Measurements from ENCODE around the gene ABCC5. TPM values are rescaled to one million over a fixed set of nuclear protein-coding genes. Genes with fewer than 3 reads are reported as not detected.

The ABCC5 gene
- polyA plus RNA-seq, 1 donor from 2014 or later, result 5.6 TPM

DNA sequence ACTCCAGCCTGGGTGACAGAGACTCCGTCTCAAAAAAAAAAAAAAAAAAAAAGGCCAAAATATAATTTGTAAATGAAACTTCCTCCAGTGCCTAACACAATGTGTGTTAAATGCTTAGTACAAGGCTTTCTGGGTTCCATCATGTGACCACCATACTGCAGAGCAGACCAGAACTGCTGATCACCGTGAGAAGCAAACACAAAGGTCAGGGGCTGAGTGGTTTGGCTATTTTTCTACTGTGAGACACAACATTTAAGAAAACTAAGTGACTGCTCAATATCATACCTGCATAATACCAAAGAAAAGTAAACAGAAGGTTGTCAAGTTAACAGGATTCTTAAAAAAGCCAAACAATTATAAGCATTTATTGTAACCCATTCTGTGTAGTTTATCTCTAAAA is 13.2 kb downstream of the ABCC5 start:
- no peak overlapping the region for H3K4me3 Mint-ChIP-seq
- H3K4me1 Mint-ChIP-seq, result peaks cover 20 to 26% (median 21%) of the 10 kb centered on the region in 3 donors
- H3K36me3 Mint-ChIP-seq, result no peaks in the 10 kb centered on the region
- no peaks in the 10 kb centered on the region for H3K9me3 Mint-ChIP-seq
- no peak overlapping the region for H3K27ac Mint-ChIP-seq
- no peaks in the 10 kb centered on the region for H3K27me3 Mint-ChIP-seq

DNA sequence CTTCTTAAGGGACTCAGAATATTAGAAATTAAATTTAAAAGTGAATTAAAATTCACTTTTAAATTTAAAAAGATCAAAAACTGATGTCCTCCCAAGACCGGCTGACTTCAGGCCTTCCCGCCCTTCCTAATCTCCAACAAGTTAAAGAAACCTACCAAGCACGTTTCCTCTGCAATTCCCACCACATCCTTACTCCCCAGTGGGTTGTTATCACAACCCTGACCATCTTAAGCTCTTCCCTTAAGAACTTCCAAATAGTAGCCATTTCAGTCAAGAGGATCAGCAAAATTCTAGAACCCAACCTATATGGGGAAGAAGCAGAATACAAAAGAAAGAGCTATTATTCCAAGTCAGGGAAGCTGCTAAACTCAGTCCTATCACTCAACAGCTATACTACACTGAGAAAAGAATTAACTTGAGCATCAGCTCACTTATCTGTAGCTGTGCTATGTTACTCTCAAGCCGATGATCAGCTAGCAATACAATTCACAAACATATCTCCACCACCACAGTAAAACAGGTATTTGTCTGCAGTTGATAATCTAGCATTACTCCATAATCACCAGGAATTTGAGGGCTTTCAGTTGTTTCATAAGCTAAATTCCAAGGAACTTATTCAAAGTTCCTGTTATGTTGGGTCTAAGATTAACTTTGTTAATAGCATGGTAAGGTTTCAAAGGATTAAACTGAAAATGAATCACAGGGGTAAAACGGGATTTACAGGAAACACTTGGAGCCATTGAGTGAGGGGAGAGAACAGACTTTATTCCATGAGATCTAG is 14.3 kb downstream of the ABCC5 start:
- H3K27me3 Mint-ChIP-seq, result no peaks in the 10 kb centered on the region
- H3K9me3 Mint-ChIP-seq, result no peaks in the 10 kb centered on the region
- H3K4me1 Mint-ChIP-seq, result peaks cover 20 to 25% (median 21%) of the 10 kb centered on the region in 3 donors
- H3K27ac Mint-ChIP-seq, result peak overlapping the region in 1 of 3 donors; percentile 54
- no peaks in the 10 kb centered on the region for H3K36me3 Mint-ChIP-seq
- no peak overlapping the region for H3K4me3 Mint-ChIP-seq

DNA sequence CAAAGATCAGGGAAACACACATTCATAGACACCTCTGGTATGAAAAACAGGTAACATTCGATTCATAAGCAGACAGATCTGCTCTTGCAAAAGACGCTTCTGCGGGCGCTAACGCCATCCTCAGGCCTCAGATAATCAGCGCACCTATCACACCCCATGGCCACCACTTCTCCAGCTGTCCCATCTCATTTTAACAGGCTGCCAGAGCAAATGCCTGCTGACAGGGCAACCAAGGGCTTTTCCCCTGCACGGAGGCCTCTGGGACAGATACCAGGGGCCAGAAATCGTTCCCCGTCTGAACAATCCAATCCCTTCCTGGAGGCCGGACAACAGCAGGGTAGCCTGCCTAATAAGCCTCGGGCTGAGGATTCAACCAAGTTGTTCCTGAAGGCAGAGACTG is 15.2 kb downstream of the ABCC5 start:
- Mint-ChIP-seq H3K27ac (no peak overlapping the region), H3K36me3 (no peaks in the 10 kb centered on the region), H3K4me1 (peaks cover 13 to 17% (median 14%) of the 10 kb centered on the region in 3 donors), H3K27me3 (no peaks in the 10 kb centered on the region), H3K9me3 (no peaks in the 10 kb centered on the region), H3K4me3 (no peak overlapping the region)

DNA sequence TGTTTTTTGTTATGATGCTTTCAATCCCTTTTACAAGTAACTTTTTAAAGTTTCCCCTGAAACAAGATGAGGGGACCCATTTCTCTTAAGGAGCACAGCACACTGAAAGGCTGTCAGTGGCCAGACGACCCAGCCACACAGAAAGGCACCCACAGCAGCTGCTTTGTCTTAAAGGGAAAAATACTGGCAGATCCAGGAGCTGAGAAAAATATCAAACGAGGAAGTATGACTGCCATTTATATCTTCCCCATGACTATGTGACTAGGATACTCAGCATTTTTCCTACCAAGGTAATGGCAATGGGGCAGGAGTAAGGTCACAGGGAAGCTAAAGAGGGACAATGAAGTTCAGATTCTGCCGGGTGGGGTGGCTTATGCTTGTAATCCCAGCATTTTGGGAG is 15.9 kb downstream of the ABCC5 start:
- Mint-ChIP-seq H3K27ac (no peak overlapping the region), H3K27me3 (no peaks in the 10 kb centered on the region), H3K9me3 (no peaks in the 10 kb centered on the region), H3K4me1 (peaks cover 10% of the 10 kb centered on the region in 3 donors), H3K4me3 (no peak overlapping the region), H3K36me3 (no peaks in the 10 kb centered on the region)

DNA sequence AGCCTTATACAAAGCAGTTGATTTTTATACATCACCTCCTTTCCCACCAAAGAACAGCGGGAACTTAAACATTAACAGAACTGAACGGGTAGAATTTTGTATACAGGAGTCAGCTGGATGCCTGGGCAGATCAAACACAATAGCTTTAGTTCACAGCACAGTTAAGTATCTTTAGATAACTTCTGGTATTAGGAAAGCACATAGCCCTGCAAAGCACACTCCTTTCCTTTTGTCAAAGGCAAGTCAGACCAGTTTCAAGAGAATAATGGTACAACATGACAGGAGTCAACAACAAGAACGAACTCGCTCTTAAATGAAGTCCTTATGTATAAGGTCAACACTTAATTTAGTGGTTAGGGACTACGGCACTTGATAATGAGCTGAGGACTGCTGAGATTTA is 26.3 kb downstream of the ABCC5 start:
- Mint-ChIP-seq H3K27me3 (no peaks in the 10 kb centered on the region), H3K9me3 (no peaks in the 10 kb centered on the region), H3K4me3 (no peak overlapping the region), H3K36me3 (peaks cover 6% of the 10 kb centered on the region), H3K4me1 (no peaks in the 10 kb centered on the region), H3K27ac (no peak overlapping the region)

DNA sequence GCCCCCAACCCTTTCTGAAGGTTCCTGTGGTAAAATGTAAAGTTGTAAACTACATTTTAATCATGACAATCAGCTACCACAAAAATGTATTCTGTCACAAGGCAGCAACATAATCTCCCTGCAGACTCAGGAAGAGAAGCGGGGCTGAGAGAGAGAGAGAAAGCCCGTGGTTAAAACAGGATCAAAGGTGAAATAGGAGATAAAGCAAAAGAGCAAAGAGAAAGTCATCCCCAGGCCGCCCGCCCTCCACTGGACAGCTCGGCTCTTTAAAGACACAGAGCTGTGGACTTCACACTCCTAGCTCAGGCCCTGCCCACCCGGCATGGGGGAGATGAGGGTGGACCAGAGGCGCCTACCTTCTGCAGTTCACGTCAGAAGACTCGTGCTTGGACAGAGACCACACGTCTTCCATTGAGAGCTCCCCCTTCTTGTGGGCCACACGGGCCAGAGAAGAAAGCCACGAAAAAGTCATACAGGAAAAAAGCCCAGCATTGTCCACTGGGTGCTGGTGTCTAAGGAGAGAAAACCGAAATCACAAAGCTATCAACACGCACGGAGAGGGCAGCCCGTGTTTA is 29.4 kb downstream of the ABCC5 start:
- Mint-ChIP-seq H3K4me3 (no peak overlapping the region), H3K36me3 (peaks cover 12% of the 10 kb centered on the region), H3K27ac (no peak overlapping the region), H3K27me3 (no peaks in the 10 kb centered on the region), H3K4me1 (no peaks in the 10 kb centered on the region), H3K9me3 (no peaks in the 10 kb centered on the region)

DNA sequence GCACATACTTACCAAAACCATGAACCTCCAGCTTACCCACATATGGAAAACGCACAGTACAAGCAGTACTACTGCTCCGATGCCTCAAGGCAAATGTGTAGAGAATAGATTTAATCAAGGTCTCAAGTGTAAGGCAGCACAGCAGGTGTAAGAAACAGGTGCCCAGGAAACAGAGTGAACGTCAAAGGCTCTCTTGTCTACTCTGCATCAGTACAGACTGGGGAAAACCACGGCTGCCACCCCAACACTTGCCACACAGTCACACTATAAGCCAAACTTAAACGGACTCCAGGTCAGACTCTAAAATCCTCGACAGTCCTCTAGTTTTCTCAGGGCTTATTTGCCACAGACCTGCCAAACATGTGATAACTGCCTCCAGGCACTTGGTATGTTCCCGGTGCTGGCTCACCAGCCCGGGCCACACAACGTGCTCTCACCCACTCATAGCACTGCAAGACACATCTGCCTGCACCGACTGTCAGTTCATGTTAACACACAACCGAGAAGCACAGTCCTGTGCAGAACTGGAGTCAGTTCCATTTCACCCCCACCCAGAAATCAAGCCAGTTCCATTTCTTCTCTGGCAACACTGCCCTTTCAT is 30.6 kb downstream of the ABCC5 start:
- Mint-ChIP-seq H3K27ac (no peak overlapping the region), H3K9me3 (no peaks in the 10 kb centered on the region), H3K27me3 (no peaks in the 10 kb centered on the region), H3K4me1 (no peaks in the 10 kb centered on the region), H3K36me3 (peaks cover 17% of the 10 kb centered on the region), H3K4me3 (no peak overlapping the region)

DNA sequence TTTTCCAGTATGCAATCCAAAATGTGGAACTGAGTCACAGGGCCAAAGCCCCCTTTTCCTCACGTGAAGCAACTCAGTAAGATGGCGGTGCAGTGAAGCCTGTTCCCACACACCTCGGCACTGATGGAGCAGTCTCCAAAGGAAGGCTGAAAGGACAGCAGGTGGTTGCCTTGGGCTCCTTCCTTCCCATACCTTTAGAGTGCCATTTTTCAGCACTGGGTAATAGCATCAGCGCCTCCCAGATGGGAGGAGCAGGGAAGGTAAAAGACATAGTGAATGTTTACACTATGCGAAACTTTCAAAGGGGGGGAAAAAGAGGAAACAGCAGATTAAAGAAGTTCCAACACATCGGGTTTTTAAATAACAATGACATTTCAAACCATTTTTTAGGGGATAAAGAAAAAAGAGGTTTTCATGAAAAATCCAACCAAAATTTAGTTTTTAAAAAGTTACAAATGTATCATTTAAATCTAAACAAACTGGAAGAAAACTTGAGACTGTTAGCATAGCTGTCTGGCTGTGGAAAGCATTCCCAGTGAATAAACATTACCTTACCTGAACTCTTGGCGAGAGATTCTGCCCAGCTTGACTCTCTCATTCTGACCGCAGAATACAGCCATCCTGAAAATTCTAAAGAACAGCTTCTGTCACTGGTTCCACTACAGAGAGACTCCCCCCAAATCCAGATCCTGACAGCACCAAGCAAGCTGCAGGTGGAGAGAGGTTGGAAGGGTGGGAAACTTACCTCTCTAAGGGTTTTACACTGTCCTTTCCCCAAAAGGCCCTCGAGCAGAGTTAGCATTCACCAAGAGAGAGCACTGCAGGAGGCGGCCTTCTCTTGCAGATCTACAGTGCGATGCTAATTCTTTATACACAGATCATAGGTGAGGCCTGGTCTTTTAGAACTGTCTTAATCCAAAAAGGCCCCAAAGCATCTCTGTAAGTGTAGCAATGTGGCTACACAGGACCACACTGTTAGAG is 32.6 kb downstream of the ABCC5 start:
- Mint-ChIP-seq H3K4me1 (no peaks in the 10 kb centered on the region), H3K4me3 (no peak overlapping the region), H3K9me3 (no peaks in the 10 kb centered on the region), H3K27me3 (no peaks in the 10 kb centered on the region), H3K36me3 (peaks cover 18% of the 10 kb centered on the region), H3K27ac (peak overlapping the region in 1 of 3 donors; percentile 43)

DNA sequence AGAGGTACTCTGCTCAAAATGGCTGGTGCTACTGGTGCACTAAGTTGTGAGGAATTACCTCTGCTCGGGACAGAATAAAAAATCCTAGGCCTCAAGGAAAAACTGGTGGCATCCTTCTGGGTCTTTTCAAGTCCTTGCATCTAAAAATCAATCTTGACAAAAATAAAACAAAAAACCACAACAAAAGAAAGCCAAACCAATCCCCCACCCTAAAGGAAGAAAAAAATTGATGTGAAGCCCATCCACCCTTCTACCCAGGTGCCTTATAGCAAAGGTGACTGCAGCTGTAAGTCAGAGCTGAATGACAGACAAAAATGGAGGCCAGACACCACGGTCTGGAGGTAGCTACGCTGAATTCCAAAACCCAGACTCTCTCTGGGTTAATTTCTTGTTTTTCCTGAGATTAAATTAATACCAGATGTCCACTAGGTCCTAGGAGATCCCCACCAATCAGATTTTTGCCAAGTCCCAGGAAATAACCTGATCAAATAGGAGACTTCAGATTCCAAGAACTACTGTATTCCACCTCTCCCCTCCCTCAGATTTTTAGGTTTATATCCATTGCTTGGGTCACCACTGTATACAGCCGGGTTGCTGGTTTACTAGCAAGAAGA is 33.5 kb downstream of the ABCC5 start:
- no peak overlapping the region for H3K27ac Mint-ChIP-seq
- H3K4me3 Mint-ChIP-seq, result no peak overlapping the region
- no peaks in the 10 kb centered on the region for H3K27me3 Mint-ChIP-seq
- peaks cover 18% of the 10 kb centered on the region for H3K36me3 Mint-ChIP-seq
- no peaks in the 10 kb centered on the region for H3K4me1 Mint-ChIP-seq
- H3K9me3 Mint-ChIP-seq, result no peaks in the 10 kb centered on the region

DNA sequence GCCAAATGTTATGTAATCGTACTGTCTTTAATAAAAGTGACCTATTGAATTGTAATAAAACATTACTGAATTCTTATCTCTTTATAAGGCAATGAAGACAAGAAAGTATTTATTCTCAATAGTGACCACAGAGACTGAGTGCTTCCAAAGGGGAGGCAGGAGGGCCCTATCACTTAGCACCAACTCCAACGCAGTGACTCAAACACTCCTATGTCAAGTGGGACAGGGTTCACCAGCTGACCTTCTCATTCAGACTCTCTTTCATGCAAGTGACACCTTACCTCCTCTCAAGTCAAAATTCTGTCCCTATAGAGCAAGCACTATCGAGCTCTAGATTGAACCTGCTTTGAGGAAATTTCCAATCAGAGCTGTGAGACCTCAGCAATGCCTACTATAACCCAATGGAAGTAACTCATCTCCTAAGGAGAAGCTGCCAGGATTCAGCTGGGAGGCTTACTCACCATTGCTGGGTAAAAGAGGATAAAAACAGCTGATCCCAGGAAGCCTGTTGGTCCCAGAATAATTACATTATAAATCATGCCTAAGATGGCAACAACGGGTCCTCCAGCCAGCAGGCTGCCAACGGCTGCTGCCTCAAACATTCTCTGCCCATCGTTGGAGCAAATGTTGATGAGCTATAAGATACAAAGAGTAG is 35.6 kb downstream of the ABCC5 start:
- H3K27me3 Mint-ChIP-seq, result no peaks in the 10 kb centered on the region
- no peak overlapping the region for H3K4me3 Mint-ChIP-seq
- H3K4me1 Mint-ChIP-seq, result no peaks in the 10 kb centered on the region
- H3K9me3 Mint-ChIP-seq, result no peaks in the 10 kb centered on the region
- no peak overlapping the region for H3K27ac Mint-ChIP-seq
- peaks cover 16% of the 10 kb centered on the region for H3K36me3 Mint-ChIP-seq

DNA sequence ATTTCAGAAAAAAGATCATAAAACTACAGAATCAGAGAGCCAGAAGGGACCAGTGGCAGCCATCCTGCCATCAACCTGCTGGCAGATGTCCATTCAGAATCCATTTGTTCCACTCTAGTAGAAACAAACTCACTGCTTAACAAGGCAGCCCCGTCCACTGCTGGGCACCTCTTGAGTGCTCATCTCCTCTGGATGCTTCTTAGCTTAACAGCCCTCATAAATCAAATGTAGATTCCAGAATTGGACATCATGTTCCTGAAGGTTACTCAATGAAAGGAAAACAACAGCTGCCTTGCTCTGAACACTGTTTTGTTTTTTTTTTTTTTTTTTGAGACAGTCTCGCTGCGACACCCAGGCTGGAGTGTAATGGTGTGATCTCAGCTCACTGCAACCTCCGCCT is 37.3 kb downstream of the ABCC5 start:
- Mint-ChIP-seq H3K9me3 (no peaks in the 10 kb centered on the region), H3K4me3 (no peak overlapping the region), H3K27me3 (no peaks in the 10 kb centered on the region), H3K36me3 (peaks cover 11% of the 10 kb centered on the region), H3K27ac (no peak overlapping the region), H3K4me1 (no peaks in the 10 kb centered on the region)

DNA sequence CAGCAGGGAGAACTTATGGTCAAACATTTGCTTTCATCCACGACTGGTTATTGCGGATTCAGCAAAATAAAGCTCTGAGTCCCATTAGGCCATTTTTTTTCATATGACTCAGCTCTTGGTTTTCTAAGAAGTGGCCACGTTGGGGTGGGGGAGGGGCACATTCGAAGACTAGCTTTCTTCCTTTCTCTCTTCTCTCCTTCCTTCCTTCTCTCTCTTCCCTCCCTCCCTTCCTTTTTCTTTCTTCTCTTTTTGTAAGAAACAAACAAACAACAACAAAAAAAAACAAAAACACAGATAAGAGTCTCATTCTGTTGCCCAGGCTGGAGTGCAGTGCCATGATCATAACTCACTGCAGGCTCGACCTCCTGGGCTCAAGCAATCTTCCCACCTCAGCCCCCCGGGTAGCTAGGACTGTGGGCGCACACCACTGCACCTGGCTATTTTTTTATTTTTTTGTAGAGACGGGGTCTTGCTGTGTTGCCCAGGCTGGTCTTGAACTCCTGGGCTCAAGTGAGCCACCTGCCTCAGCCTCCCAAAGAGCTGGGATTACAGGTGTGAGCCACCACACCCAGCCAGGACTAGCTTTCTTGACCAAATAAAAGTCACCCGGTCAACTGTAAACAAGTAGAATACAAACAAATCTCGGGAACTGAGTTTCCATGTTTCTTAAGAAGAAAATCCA is 41.6 kb downstream of the ABCC5 start:
- Mint-ChIP-seq H3K9me3 (no peaks in the 10 kb centered on the region), H3K4me3 (no peak overlapping the region), H3K4me1 (no peaks in the 10 kb centered on the region), H3K27me3 (no peaks in the 10 kb centered on the region), H3K36me3 (peaks cover 5% of the 10 kb centered on the region), H3K27ac (no peak overlapping the region)

DNA sequence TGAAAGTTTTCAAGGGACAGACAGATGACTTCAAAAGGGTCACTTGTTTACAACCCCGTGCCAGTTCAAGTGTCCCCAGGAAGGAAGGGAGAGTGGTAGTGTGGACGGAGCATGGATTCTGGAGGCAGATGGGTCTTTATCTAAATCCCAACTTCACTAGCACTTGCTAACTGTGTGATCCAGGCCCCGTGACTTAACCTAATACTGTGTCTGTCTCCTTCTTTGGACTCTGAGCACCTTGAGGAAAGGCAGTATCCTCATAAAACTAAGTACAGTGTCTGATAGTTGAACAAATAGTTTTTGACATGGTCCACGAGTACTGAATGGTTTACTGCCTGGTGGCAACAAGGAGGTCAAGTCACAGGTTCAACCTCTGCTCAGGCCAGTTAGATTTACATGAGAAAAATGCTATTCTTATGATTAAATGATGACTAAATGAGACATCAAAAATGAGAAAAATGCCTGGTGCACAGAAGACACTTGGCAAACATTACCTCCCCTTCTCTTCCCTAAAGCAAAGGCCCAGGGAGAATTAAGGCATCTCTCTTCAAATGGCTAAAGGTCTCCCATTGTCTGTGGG is 48.9 kb downstream of the ABCC5 start:
- no peaks in the 10 kb centered on the region for H3K9me3 Mint-ChIP-seq
- no peaks in the 10 kb centered on the region for H3K27me3 Mint-ChIP-seq
- peaks cover 15% of the 10 kb centered on the region for H3K36me3 Mint-ChIP-seq
- no peak overlapping the region for H3K27ac Mint-ChIP-seq
- H3K4me3 Mint-ChIP-seq, result no peak overlapping the region
- no peaks in the 10 kb centered on the region for H3K4me1 Mint-ChIP-seq
